HL-60/S4 (cell line): Measurements from ENCODE around the gene FBXL13.
"Not testable (repeated sequence)": the region's sequence is repeated elsewhere in the genome, so short reads cannot be mapped to it uniquely, and the experiment has no call there.

Experiments
- in situ Hi-C: fragments of 300-500 bp; cut with MboI; formaldehyde crosslinking; loops from 2 replicates; pipeline ENCODE4 v1.14.3; 2022; ENCODE audit warnings: low sequenced_read_pairs

FBXL13 gene

DNA sequence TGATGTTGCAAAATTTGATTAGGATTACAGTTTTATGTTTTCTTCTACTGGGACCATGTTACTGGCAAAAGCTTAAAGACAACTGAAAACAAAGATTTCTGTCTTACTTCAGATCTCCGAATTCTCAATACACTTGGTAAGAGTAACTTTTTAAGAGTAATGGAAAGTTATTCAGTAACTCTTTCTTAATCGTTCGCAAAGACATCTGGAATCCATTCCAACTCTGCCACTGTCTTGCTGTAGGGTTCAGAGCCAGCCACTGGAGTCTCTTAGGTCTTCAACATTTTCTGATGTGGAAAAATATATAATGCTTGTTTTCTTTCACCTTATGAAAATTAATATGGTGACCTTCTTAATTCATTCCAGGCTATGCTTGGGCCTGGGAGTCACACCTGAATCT, 295.9 kb downstream of the FBXL13 start:
- in situ Hi-C loops = not testable (repeated sequence)

DNA sequence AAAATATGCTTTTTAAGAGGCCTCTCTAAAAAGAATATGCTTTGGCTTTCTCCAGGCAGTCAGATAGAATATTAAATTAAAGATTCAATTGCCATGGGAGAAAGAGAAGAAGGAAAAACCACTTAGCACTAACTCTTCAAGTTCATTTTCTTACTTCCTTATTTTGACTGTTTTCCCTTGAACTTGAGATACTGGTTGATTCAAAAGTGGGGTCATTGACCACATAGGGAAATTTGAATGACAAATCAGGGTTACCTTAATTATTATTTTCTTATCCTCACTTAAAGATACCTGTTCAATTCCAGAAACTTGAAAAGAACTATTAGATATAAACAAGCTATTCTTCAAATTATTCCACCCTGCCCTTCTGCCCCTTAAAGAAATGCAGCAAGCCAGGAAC, 298.4 kb downstream of the FBXL13 start:
- in situ Hi-C loops = not testable (repeated sequence)

DNA sequence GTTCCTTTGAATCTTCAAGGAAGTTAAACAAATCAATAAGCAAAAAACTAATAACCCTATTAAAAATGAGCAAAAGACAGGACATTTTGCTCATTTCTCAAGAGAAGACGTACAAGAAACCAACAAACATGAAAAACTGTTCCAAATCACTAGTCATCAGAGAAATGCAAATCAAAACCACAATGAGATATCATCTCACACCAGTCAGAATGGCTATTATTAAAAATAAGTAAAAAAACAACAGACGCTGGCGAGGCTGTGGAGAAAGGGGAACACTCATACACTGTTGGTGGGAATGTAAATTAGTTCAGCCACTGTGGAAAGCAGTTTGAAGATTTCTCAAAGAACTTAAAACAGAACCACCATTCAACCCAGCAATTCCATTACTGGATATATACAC, 304.1 kb downstream of the FBXL13 start:
- in situ Hi-C loops = loop anchor here (25.0 kb wide), 1 partner anchor 292 kb away; the partner anchor contains the start of gene FBXL13

DNA sequence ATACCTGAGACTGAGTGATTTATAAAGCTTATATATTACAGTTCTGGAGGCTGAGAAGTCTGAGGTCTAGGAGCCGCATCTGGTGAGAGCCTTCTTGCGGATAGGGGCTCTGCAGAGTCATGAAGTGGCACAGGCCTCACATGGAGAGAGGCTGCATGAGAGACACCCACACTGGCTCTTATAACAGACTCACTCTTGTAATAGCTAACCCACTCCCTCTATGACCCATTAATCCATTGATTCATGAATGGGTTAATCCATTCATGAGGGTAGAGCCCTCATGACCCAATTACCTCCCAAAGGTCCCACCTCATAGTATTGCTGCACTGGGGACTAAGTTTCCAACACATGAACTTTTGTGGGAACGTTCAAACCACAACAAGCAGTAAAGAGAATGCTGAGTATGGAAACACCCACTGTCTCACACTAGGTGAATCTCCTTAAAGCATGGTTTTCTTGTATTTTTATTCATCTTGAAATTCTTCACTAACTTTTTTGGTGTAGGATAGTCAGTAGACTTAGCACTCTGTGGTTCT, 304.9 kb downstream of the FBXL13 start:
- in situ Hi-C loops = loop anchor here (25.0 kb wide), 1 partner anchor 293 kb away; the partner anchor contains the start of gene FBXL13

DNA sequence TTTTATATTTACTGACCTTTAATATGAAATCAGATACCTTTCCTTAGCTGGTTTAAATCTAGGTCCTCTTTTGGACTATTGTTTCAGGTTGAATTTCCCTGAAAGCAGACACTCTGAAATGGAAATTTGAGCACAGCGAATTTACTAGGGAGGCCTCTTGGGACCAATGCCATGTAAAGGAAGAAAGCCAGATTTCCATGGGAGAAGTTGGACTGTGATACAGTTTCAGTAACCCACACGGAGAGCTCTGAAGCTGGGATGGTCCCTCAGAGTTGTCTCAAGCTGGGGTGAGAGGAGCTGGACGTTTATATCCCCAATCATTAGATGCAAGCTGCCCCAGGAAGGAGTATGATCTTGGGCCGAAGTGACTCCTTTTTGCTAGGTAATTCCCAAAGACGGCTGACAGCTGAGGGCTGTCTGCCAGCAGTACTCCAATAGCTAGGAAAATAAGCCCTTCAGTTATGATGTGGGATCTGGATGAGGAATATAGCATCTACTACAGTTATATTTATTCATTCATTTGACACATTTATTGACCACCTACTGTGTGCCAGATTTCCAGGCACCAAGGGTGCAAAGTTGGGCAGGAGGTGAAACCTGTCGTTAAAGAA, 311.2 kb downstream of the FBXL13 start:
- in situ Hi-C loops = loop anchor here (25.0 kb wide), 1 partner anchor 299 kb away; the partner anchor contains the start of gene FBXL13
